RWPE2 (cell line): ENCODE data around the gene TSFM.

Source experiments
- ATAC-seq: fragments of 200-7000 bp; cut with Tn5 transposase; 3 replicates; pipeline ENCODE4 v1.9.1; 2021; ENCODE audit warnings: low read depth
- DNase-seq: peaks from one replicate; pipeline ENCODE4 v3.0.0-alpha.2; 2020; ENCODE audit warnings: low spot score
- H3K27ac ChIP-seq: fragments of 450-650 bp; 2 replicates; pipeline ENCODE4 v1.5.1; 2017; ENCODE audit warnings: mild to moderate bottlenecking; ENCODE audit not compliant: poor library complexity, severe bottlenecking
- H3K27me3 ChIP-seq: fragments of 250-450 bp; sonication (Bioruptor Pico); 2 replicates; pipeline ENCODE4 v1.5.1; 2021; ENCODE audit warnings: mild to moderate bottlenecking, moderate library complexity; ENCODE audit not compliant: insufficient read depth, poor library complexity, severe bottlenecking
- H3K36me3 ChIP-seq: fragments of 250-450 bp; sonication (Bioruptor Pico); 2 replicates; pipeline ENCODE4 v1.5.1; 2020; ENCODE audit warnings: low read depth, mild to moderate bottlenecking, moderate library complexity
- H3K4me1 ChIP-seq: fragments of 250-450 bp; sonication (Bioruptor Pico); 2 replicates; pipeline ENCODE4 v1.5.1; 2021; ENCODE audit warnings: mild to moderate bottlenecking, moderate library complexity; ENCODE audit not compliant: insufficient read depth, poor library complexity, severe bottlenecking
- H3K4me3 ChIP-seq: fragments of 250-450 bp; sonication (Bioruptor Pico); 2 replicates; pipeline ENCODE4 v1.5.1; 2021; ENCODE audit warnings: mild to moderate bottlenecking, moderate library complexity; ENCODE audit not compliant: severe bottlenecking
- H3K9me3 ChIP-seq: fragments of 250-450 bp; sonication (Bioruptor Pico); 2 replicates; pipeline ENCODE4 v1.5.1; 2021; ENCODE audit warnings: mild to moderate bottlenecking, moderate library complexity; ENCODE audit not compliant: severe bottlenecking
- TF ChIP-seq, protein P1 (sequence below): fragments of 450-650 bp; IDR thresholded peaks from one replicate; pipeline ENCODE4 v1.5.1; 2017; ENCODE audit warnings: mild to moderate bottlenecking, moderate library complexity; ENCODE audit not compliant: poor library complexity, severe bottlenecking

TSFM gene

DNA sequence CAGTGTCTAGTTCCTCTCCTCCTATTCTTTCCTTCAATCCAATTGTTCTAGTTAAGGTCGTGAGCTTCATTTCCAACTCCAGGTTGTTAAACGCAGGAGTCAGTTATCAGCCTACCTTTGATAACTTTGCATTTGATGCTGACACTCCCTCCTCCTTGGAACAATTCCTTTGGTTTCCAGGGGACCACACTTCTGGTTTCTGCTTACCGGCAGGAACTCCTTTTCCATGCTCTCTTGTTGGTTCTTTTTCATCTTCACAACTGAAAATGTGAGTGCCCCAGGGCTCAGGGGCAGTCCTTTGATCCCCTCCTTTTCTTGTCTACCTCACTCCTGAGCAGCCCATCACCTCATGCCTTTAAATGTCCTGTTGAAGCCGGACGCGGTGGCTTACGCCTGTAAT lies 5.2 kb upstream of the TSFM start:
- Histone ChIP-seq H3K9me3 (no peaks in the 10 kb centered on the region), H3K4me3 (no peak overlapping the region), H3K27me3 (no peaks in the 10 kb centered on the region), H3K36me3 (peaks cover 16% of the 10 kb centered on the region; the same call in 1 of the 2 replicates), H3K27ac (no peak overlapping the region), H3K4me1 (no peaks in the 10 kb centered on the region)
- ATAC-seq, result no peak
- no peak for DNase-seq
- TF ChIP-seq, protein P1, sequence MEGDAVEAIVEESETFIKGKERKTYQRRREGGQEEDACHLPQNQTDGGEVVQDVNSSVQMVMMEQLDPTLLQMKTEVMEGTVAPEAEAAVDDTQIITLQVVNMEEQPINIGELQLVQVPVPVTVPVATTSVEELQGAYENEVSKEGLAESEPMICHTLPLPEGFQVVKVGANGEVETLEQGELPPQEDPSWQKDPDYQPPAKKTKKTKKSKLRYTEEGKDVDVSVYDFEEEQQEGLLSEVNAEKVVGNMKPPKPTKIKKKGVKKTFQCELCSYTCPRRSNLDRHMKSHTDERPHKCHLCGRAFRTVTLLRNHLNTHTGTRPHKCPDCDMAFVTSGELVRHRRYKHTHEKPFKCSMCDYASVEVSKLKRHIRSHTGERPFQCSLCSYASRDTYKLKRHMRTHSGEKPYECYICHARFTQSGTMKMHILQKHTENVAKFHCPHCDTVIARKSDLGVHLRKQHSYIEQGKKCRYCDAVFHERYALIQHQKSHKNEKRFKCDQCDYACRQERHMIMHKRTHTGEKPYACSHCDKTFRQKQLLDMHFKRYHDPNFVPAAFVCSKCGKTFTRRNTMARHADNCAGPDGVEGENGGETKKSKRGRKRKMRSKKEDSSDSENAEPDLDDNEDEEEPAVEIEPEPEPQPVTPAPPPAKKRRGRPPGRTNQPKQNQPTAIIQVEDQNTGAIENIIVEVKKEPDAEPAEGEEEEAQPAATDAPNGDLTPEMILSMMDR, result no peak

DNA sequence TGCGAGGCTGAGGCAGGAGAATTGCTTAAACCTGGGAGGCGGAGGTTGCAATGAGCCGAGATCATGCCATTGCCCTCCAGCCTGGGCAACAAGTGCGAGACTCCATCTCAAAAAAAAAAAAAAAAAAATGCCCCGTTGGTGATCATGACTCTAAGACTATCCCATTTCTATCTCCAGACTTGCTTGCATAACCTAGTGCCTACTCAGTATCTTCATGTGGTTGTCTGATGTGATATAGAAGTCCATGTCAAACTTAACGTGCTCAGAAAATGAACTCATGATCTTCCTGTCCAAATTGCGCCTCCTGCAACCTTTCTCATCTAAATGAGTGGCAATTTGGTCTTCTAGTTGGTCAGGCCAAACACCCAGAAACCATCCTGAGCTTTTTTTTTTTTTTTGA lies 4.7 kb upstream of the TSFM start:
- no peaks in the 10 kb centered on the region for H3K4me1 ChIP-seq
- no peak overlapping the region for H3K4me3 ChIP-seq
- H3K27me3 ChIP-seq, result no peaks in the 10 kb centered on the region
- H3K9me3 ChIP-seq, result no peaks in the 10 kb centered on the region
- ATAC-seq (no peak), DNase-seq (no peak)
- TF ChIP-seq, protein P1, result no peak
- H3K27ac ChIP-seq, result no peak overlapping the region
- H3K36me3 ChIP-seq, result peaks cover 16% of the 10 kb centered on the region; the same call in 1 of the 2 replicates

DNA sequence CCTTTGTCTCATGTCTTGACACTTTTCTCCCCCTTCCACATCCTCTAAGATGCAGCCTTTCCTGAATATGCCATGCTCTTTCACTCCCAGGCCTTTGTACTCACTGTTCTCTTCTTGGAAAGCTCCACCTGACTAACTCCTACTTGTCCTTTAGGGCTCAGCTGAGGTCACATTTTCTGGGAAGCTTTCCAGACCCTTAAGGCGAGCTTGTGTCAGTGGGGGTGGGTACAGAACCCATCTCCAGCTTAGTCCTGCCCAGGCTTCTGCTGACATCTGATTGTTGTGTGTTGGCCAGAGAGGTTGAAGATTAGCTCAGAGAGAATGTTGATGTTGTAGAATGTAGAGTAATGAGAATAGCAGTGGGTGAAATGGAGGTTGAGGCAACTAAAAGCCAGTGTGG lies 2.9 kb upstream of the TSFM start:
- ATAC-seq (no peak), DNase-seq (no peak)
- no peak overlapping the region for H3K4me3 ChIP-seq
- H3K9me3 ChIP-seq, result no peaks in the 10 kb centered on the region
- no peaks in the 10 kb centered on the region for H3K27me3 ChIP-seq
- H3K27ac ChIP-seq, result no peak overlapping the region
- H3K36me3 ChIP-seq, result peaks cover 15% of the 10 kb centered on the region
- H3K4me1 ChIP-seq, result peaks cover 5% of the 10 kb centered on the region
- TF ChIP-seq, protein P1, result no peak

DNA sequence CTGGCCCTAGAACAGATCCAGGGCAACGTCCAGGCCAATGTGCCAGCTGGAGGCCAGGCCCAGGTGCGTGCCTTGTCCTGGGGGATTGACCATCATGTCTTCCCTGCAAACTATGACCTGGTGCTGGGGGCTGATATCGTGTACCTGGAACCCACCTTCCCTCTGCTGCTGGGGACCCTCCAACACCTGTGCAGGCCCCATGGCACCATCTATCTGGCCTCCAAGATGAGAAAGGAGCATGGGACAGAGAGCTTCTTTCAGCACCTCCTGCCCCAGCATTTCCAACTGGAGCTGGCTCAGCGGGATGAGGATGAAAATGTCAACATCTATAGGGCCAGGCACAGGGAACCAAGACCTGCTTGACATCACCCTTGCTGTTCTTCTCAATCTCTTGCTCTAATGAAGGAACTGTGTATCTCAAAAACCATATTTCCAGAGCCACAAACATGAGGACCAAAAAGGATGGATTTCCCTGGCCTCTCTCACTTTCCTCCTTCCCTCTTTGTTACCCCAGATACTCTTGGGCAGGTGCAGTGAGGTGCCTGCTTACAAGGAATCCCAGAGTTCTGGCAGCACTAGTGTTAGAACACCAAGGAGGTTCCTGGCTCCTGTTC lies 2.2 kb upstream of the TSFM start:
- H3K9me3 ChIP-seq, result no peaks in the 10 kb centered on the region
- peaks cover 20% of the 10 kb centered on the region for H3K36me3 ChIP-seq
- TF ChIP-seq, protein P1, result no peak
- no peak overlapping the region for H3K4me3 ChIP-seq
- peaks cover 5% of the 10 kb centered on the region for H3K4me1 ChIP-seq
- ATAC-seq (no peak), DNase-seq (no peak)
- H3K27ac ChIP-seq, result no peak overlapping the region
- H3K27me3 ChIP-seq, result no peaks in the 10 kb centered on the region

DNA sequence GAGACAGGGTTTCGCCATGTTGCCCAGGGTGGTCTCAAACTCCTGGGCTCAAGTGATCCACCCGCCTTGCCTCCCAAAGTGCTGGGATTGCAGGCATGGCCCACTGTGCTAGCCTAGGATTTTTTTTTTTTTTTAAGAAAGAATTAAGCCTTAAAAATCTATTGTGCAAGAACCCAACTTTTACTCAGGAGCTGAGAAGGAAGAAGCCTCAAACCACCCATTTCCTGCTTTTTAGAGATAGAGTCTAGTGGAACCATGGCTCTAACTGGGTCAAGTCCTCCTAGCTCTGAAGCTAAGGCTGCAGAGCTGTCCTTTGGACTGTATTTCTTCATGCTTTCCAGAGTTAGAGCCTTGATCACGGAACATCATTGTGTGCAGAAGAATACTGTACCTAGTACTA lies 1.3 kb upstream of the TSFM start:
- Histone ChIP-seq H3K9me3 (no peaks in the 10 kb centered on the region), H3K27ac (no peak overlapping the region), H3K4me3 (no peak overlapping the region), H3K4me1 (peaks cover 5% of the 10 kb centered on the region), H3K36me3 (peaks cover 25% of the 10 kb centered on the region), H3K27me3 (no peaks in the 10 kb centered on the region)
- TF ChIP-seq, protein P1, result no peak
- DNase-seq, result no peak
- ATAC-seq, result no peak
